ENCODE results near the gene GARS1.

- TF ChIP-seq, protein P1, sequence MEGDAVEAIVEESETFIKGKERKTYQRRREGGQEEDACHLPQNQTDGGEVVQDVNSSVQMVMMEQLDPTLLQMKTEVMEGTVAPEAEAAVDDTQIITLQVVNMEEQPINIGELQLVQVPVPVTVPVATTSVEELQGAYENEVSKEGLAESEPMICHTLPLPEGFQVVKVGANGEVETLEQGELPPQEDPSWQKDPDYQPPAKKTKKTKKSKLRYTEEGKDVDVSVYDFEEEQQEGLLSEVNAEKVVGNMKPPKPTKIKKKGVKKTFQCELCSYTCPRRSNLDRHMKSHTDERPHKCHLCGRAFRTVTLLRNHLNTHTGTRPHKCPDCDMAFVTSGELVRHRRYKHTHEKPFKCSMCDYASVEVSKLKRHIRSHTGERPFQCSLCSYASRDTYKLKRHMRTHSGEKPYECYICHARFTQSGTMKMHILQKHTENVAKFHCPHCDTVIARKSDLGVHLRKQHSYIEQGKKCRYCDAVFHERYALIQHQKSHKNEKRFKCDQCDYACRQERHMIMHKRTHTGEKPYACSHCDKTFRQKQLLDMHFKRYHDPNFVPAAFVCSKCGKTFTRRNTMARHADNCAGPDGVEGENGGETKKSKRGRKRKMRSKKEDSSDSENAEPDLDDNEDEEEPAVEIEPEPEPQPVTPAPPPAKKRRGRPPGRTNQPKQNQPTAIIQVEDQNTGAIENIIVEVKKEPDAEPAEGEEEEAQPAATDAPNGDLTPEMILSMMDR (IDR thresholded peaks at IDR 0.05; ENCODE audit: poor library complexity, severe bottlenecking) = no peak
- TF ChIP-seq EP300 (conservative IDR thresholded peaks at IDR 0.05; ENCODE audit: poor library complexity, severe bottlenecking) = no peak
These were observed 85.0 kb downstream of the GARS1 start for GRCh38 chr7:30679664-30680063.
